ENCODE measurements around the gene TSSK3. TPM values are rescaled to one million over a fixed set of nuclear protein-coding genes. Genes with fewer than 3 reads are reported as not detected.

TSSK3 gene
- total RNA-seq, 2 donors from 2014 or later: 0.63 to 0.70 TPM

GRCh38 chr1:32361674-32362473 is 465 bp upstream of the TSSK3 start:
- DNase-seq (ENCODE audit: low spot score): no peak
- H3K27me3 ChIP-seq: no peaks in the 10 kb centered on the region
- no peaks in the 10 kb centered on the region for H3K9me3 ChIP-seq
- H3K36me3 ChIP-seq: peaks cover 21% of the 10 kb centered on the region
- H3K4me3 ChIP-seq: peak overlapping the region; percentile 24 to 44
- H3K27ac ChIP-seq: peak overlapping the region in 1 of 2 donors; percentile 39
- peak; percentile 31 to 70 for TF ChIP-seq CTCF (IDR thresholded peaks at IDR 0.05)
- peaks cover 0 to 20% of the 10 kb centered on the region in 2 donors for H3K4me1 ChIP-seq

- Histone ChIP-seq H3K27ac (no peak overlapping the region), H3K27me3 (no peaks in the 10 kb centered on the region), H3K36me3 (peaks cover 39% of the 10 kb centered on the region), H3K4me1 (peaks cover 0 to 20% of the 10 kb centered on the region in 2 donors), H3K4me3 (no peak overlapping the region), H3K9me3 (no peaks in the 10 kb centered on the region)
- TF ChIP-seq CTCF (IDR thresholded peaks at IDR 0.05): no peak
- DNase-seq (ENCODE audit: low spot score): no peak
Measured at GRCh38 chr1:32363713-32364112, 1.4 kb downstream of the TSSK3 start.

- Histone ChIP-seq H3K27me3 (no peaks in the 10 kb centered on the region), H3K4me3 (no peak overlapping the region), H3K9me3 (no peaks in the 10 kb centered on the region), H3K36me3 (peaks cover 50% of the 10 kb centered on the region), H3K27ac (no peak overlapping the region), H3K4me1 (peaks cover 0 to 20% of the 10 kb centered on the region in 2 donors)
- TF ChIP-seq CTCF (IDR thresholded peaks at IDR 0.05): no peak
- no peak for DNase-seq (ENCODE audit: low spot score)
Measured at GRCh38 chr1:32364836-32365235, 2.5 kb downstream of the TSSK3 start.

GRCh38 chr1:32365445-32365844 is 3.1 kb downstream of the TSSK3 start:
- no peak overlapping the region for H3K4me3 ChIP-seq
- H3K36me3 ChIP-seq: peaks cover 53% of the 10 kb centered on the region
- no peaks in the 10 kb centered on the region for H3K9me3 ChIP-seq
- DNase-seq (ENCODE audit: low spot score): no peak
- H3K27ac ChIP-seq: no peak overlapping the region
- TF ChIP-seq CTCF (IDR thresholded peaks at IDR 0.05): no peak
- peaks cover 0 to 20% of the 10 kb centered on the region in 2 donors for H3K4me1 ChIP-seq
- no peaks in the 10 kb centered on the region for H3K27me3 ChIP-seq

- peaks cover 0 to under 1% of the 10 kb centered on the region in 2 donors for H3K4me1 ChIP-seq
- H3K4me3 ChIP-seq: no peak overlapping the region
- H3K27me3 ChIP-seq: no peaks in the 10 kb centered on the region
- H3K36me3 ChIP-seq: peaks cover 70% of the 10 kb centered on the region
- no peak for TF ChIP-seq CTCF (IDR thresholded peaks at IDR 0.05)
- no peak overlapping the region for H3K27ac ChIP-seq
- no peaks in the 10 kb centered on the region for H3K9me3 ChIP-seq
- no peak for DNase-seq (ENCODE audit: low spot score)
Measured at GRCh38 chr1:32367912-32368635, 5.7 kb downstream of the TSSK3 start.
